ENCODE data around the gene ATG9A. TPM values are rescaled to one million over a fixed set of nuclear protein-coding genes. Genes with fewer than 3 reads are reported as not detected.

Gene ATG9A
- total RNA-seq, 2 donors from 2014 or later: 21.0 to 27.7 TPM

DNA sequence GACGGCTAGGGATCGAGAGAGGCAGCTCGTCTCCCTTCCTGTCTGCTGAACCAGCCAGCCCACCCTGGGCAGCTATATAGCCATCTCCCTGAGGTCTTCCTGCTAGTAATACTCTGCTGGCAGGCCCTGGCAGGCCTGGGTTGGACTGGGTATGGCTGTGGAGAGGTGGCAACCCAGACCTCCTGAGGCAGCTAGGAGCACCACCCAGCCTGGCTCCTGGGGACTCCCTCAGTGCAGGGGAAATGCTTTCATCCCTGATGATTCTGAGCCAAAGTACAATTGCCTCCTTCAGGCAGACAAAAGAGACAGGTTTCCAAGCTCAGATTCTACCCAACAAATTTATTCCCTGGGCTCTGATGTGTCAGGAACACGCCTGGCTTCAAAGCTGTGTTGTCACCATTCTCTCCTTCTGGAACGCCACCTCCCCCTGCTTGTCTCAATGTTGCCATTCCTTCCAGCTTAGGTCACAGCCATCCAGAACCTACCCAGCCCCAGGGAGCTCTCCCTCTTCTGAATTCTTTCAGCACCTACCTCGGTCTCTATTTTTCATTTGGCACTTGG, 45.0 kb upstream of the ATG9A start:
- DNase-seq: peak; percentile 41 to 68 (median 52)
- intact Hi-C loops (cut with DNase I): no loop called here
- WGBS, 2 donors: 55 to 65% methylated on average over 6 of the region's 6 CpGs

GRCh38 chr2:219273937-219274336, 44.5 kb upstream of the ATG9A start:
- H3K36me3 ChIP-seq (replicated peaks in 1 of 2; ENCODE audit: insufficient read depth in 1 of 2, low read depth in 2 of 2): no peaks in the 10 kb centered on the region
- H3K9me3 ChIP-seq: no peaks in the 10 kb centered on the region
- no peaks in the 10 kb centered on the region for H3K27me3 ChIP-seq
- peak overlapping the region; percentile 57 to 87 (median 66) for H3K27ac ChIP-seq
- peaks cover 32% of the 10 kb centered on the region for H3K4me1 ChIP-seq
- intact Hi-C loops (cut with DNase I): no loop called here
- TF ChIP-seq, protein P1, sequence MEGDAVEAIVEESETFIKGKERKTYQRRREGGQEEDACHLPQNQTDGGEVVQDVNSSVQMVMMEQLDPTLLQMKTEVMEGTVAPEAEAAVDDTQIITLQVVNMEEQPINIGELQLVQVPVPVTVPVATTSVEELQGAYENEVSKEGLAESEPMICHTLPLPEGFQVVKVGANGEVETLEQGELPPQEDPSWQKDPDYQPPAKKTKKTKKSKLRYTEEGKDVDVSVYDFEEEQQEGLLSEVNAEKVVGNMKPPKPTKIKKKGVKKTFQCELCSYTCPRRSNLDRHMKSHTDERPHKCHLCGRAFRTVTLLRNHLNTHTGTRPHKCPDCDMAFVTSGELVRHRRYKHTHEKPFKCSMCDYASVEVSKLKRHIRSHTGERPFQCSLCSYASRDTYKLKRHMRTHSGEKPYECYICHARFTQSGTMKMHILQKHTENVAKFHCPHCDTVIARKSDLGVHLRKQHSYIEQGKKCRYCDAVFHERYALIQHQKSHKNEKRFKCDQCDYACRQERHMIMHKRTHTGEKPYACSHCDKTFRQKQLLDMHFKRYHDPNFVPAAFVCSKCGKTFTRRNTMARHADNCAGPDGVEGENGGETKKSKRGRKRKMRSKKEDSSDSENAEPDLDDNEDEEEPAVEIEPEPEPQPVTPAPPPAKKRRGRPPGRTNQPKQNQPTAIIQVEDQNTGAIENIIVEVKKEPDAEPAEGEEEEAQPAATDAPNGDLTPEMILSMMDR (IDR thresholded peaks at IDR 0.05): no peak
- TF ChIP-seq POLR2A (IDR thresholded peaks at IDR 0.05): no peak
- ATAC-seq: no peak
- no peak for DNase-seq
- 51 to 80% methylated on average over 1 to 3 of the region's 3 CpGs for whole genome bisulfite sequencing, 2 donors
- no peak overlapping the region for H3K4me3 ChIP-seq

More for the DNA sequence above, 45.0 kb upstream of the ATG9A start:
- Histone ChIP-seq H3K27ac (peak overlapping the region; percentile 57 to 87 (median 66)), H3K4me1 (peaks cover 28% of the 10 kb centered on the region), H3K27me3 (no peaks in the 10 kb centered on the region), H3K36me3 (replicated peaks in 1 of 2; ENCODE audit: insufficient read depth in 1 of 2, low read depth in 2 of 2) (no peaks in the 10 kb centered on the region), H3K4me3 (no peak overlapping the region), H3K9me3 (no peaks in the 10 kb centered on the region)
- peak in 1 of 3 donors; percentile 32 for TF ChIP-seq POLR2A (IDR thresholded peaks at IDR 0.05)
- TF ChIP-seq, protein P1 (IDR thresholded peaks at IDR 0.05): no peak
- ATAC-seq: peak; percentile 17

GRCh38 chr2:219272995-219273394, 43.6 kb upstream of the ATG9A start:
- Histone ChIP-seq H3K4me1 (peaks cover 22% of the 10 kb centered on the region), H3K4me3 (no peak overlapping the region), H3K27ac (no peak overlapping the region), H3K36me3 (replicated peaks in 1 of 2; ENCODE audit: insufficient read depth in 1 of 2, low read depth in 2 of 2) (no peaks in the 10 kb centered on the region), H3K27me3 (no peaks in the 10 kb centered on the region), H3K9me3 (no peaks in the 10 kb centered on the region)
- intact Hi-C loops (cut with DNase I): no loop called here
- WGBS, 2 donors: 64 to 68% methylated on average over 2 of the region's 2 CpGs
- ATAC-seq (no peak), DNase-seq (no peak)
- TF ChIP-seq, protein P1 (IDR thresholded peaks at IDR 0.05): no peak
- TF ChIP-seq POLR2A (IDR thresholded peaks at IDR 0.05): no peak

DNA sequence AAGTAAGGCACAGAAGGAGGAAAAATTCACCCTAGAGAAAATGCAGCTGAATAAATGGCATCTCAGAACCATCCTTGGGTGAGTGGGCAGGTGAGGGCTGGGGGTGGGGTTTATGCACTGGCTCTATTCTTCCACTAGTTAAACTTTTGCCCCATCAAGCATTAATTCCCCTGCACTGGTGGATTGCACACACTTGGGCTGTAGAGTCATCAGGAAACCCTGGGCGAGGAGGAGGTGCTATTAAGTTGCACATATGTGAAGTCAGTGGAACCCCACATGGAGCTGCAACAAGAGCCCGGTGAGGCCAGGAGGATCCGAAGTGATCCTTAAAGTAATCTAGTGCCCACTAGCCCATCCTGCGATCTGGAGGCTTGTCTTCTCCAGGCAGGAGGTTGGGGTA, 42.9 kb upstream of the ATG9A start:
- Histone ChIP-seq H3K4me1 (peaks cover 16% of the 10 kb centered on the region), H3K36me3 (replicated peaks in 1 of 2; ENCODE audit: insufficient read depth in 1 of 2, low read depth in 2 of 2) (no peaks in the 10 kb centered on the region), H3K4me3 (no peak overlapping the region), H3K27ac (no peak overlapping the region), H3K27me3 (no peaks in the 10 kb centered on the region), H3K9me3 (no peaks in the 10 kb centered on the region)
- DNase-seq: no peak
- 57 to 64% methylated on average over 4 of the region's 4 CpGs for WGBS, 2 donors
- TF ChIP-seq POLR2A (IDR thresholded peaks at IDR 0.05): no peak
- intact Hi-C loops (cut with DNase I): no loop called here
- no peak for ATAC-seq

GRCh38 chr2:219271021-219271420, 41.6 kb upstream of the ATG9A start:
- DNase-seq (no peak), ATAC-seq (no peak)
- H3K4me1 ChIP-seq: peaks cover 16% of the 10 kb centered on the region
- WGBS, 2 donors: 92% methylated on average over 2 of the region's 2 CpGs; no CpG with 5 or more reads in 1 of the 2 donors
- intact Hi-C loops (cut with DNase I): no loop called here
- no peak overlapping the region for H3K27ac ChIP-seq
- no peaks in the 10 kb centered on the region for H3K36me3 ChIP-seq (replicated peaks in 1 of 2; ENCODE audit: insufficient read depth in 1 of 2, low read depth in 2 of 2)
- TF ChIP-seq, protein P1 (IDR thresholded peaks at IDR 0.05): no peak
- no peak for TF ChIP-seq POLR2A (IDR thresholded peaks at IDR 0.05)
- H3K4me3 ChIP-seq: no peak overlapping the region
- H3K27me3 ChIP-seq: no peaks in the 10 kb centered on the region
- H3K9me3 ChIP-seq: no peaks in the 10 kb centered on the region

Data from body of pancreas (tissue), 4 donors.